Keratinocyte (primary cell): ENCODE data around the gene KRTAP5-10. TPM values are rescaled to one million over a fixed set of nuclear protein-coding genes. Genes with fewer than 3 reads are reported as not detected.
"Not testable (repeated sequence)": the region's sequence is repeated elsewhere in the genome, so short reads cannot be mapped to it uniquely, and the experiment has no call there.

Experiments
- DNase-seq: peaks from one replicate; pipeline ENCODE4 v3.0.0-alpha.2; 2011; ENCODE audit warnings: low read depth, missing footprints, low spot score
- FAIRE-seq: peaks from 2 replicates; lab custom pipeline; 2011; peaks lifted over from hg19 to GRCh38; lab: Jason Lieb, UNC
- H2AFZ ChIP-seq: 2 replicates; pipeline ENCODE4 v1.6.0; 2012; ENCODE audit warnings: low read length, control low read depth, inconsistent platforms; ENCODE audit not compliant: control insufficient read depth
- H3K27ac ChIP-seq: 2 replicates; pipeline ENCODE4 v1.5.1; 2011; ENCODE audit warnings: low read length; ENCODE audit not compliant: control insufficient read depth, insufficient read depth
- H3K27me3 ChIP-seq: 3 replicates; pipeline ENCODE4 v1.6.0; 2011; ENCODE audit warnings: low read length; ENCODE audit not compliant: control insufficient read depth, insufficient read depth; ENCODE audit errors: extremely low read depth
- H3K36me3 ChIP-seq, 2 experiments: 2 replicates in 1 of 2; 3 replicates in 1 of 2; pipeline ENCODE4 v1.5.1; 2011; ENCODE audit warnings: low read length in 2 of 2, mild to moderate bottlenecking in 1 of 2; ENCODE audit not compliant: control insufficient read depth in 2 of 2, insufficient read depth in 2 of 2; ENCODE audit errors: extremely low read depth in 1 of 2
- H3K4me1 ChIP-seq: 3 replicates; pipeline ENCODE4 v1.5.1; 2011; ENCODE audit warnings: low read length; ENCODE audit not compliant: control insufficient read depth, insufficient read depth; ENCODE audit errors: extremely low read depth
- H3K4me2 ChIP-seq: 3 replicates; pipeline ENCODE4 v1.6.0; 2011; ENCODE audit warnings: low read depth, low read length; ENCODE audit not compliant: control insufficient read depth, insufficient read depth; ENCODE audit errors: extremely low read depth
- H3K4me3 ChIP-seq, 3 experiments: fragments of 200-600 bp in 1 of 3; sonication (generic) in 1 of 3; 2 replicates in 2 of 3; 3 replicates in 1 of 3; pipeline ENCODE4 v1.5.1; 2011 to 2016; ENCODE audit warnings: low read length in 3 of 3, mild to moderate bottlenecking in 3 of 3, control low read depth in 2 of 3, inconsistent platforms in 1 of 3, low read depth in 1 of 3, mixed read lengths in 1 of 3, mixed run types in 1 of 3, moderate library complexity in 1 of 3; ENCODE audit not compliant: control insufficient read depth in 2 of 3, insufficient read depth in 2 of 3; ENCODE audit errors: extremely low read depth in 1 of 3
- H3K79me2 ChIP-seq: 2 replicates; pipeline ENCODE4 v1.6.0; 2012; ENCODE audit warnings: low read length; ENCODE audit not compliant: control insufficient read depth, insufficient read depth
- H3K9ac ChIP-seq: 3 replicates; pipeline ENCODE4 v1.6.0; 2011; ENCODE audit warnings: low read length; ENCODE audit not compliant: control insufficient read depth, insufficient read depth; ENCODE audit errors: extremely low read depth
- H3K9me1 ChIP-seq: 3 replicates; pipeline ENCODE4 v1.6.0; 2011; ENCODE audit warnings: low read length; ENCODE audit not compliant: control insufficient read depth, insufficient read depth; ENCODE audit errors: extremely low read depth
- H3K9me3 ChIP-seq: 2 replicates; pipeline ENCODE4 v1.5.1; 2012; ENCODE audit warnings: low read depth, low read length; ENCODE audit not compliant: control insufficient read depth
- H4K20me1 ChIP-seq: 3 replicates; pipeline ENCODE4 v1.6.0; 2011; ENCODE audit warnings: low read length; ENCODE audit not compliant: control insufficient read depth, insufficient read depth; ENCODE audit errors: extremely low read depth
- CTCF ChIP-seq, 3 experiments: IDR thresholded peaks in 1 of 3; conservative IDR thresholded peaks in 1 of 3; optimal IDR thresholded peaks in 1 of 3; 2 replicates in 2 of 3; 3 replicates in 1 of 3; pipeline versions ENCODE3 to v1.5.1; 2011; ENCODE audit warnings: low read length in 3 of 3, mild to moderate bottlenecking in 3 of 3, moderate library complexity in 2 of 3, control low read depth in 1 of 3, inconsistent platforms in 1 of 3; ENCODE audit not compliant: insufficient read depth in 2 of 3; ENCODE audit errors: extremely low read depth in 1 of 3
- EZH2 ChIP-seq: IDR thresholded peaks from one replicate; pipeline ENCODE4 v1.6.1; 2012; ENCODE audit warnings: inconsistent platforms, mild to moderate bottlenecking, low read length, moderate library complexity
- dilution Hi-C: fragments of 300-500 bp; cut with MboI; formaldehyde crosslinking; loops from one replicate; pipeline ENCODE4 v1.7.0; 2020; ENCODE audit warnings: low sequenced_read_pairs; ENCODE audit not compliant: extremely low pct_ligation_motif_present
- polyA plus RNA-seq, 5 experiments: library from polyadenylated mRNA; depleted of rRNA in 3 of 5; stranded (reverse) in 3 of 5; stranded (forward) in 1 of 5; unstranded in 1 of 5; fragments of >200 nt; gene quantifications; 1 replicate in 1 of 5; 2 replicates in 3 of 5; 3 replicates in 1 of 5; pipeline versions ENCODE4 v1.2.1 to v1.2.3, GENCODE V29; 2011 to 2012; ENCODE audit warnings: missing spikeins in 2 of 5, low read depth in 1 of 5, low replicate concordance in 1 of 5

The KRTAP5-10 gene
- polyA plus RNA-seq, 1 donor (not counting 4 experiments of a cell fraction or from before 2014, with no cell fraction given) = not detected

- Histone ChIP-seq H3K4me1 (no peaks in the 10 kb centered on the region), H3K9me1 (no peaks in the 10 kb centered on the region), H3K4me2 (no peak overlapping the region), H3K79me2 (no peaks in the 10 kb centered on the region), H2AFZ (no peak overlapping the region), H3K9ac (no peak overlapping the region), H4K20me1 (no peaks in the 10 kb centered on the region), H3K36me3 (no peaks in the 10 kb centered on the region), H3K27ac (no peak overlapping the region), H3K4me3 (no peak overlapping the region), H3K27me3 (no peaks in the 10 kb centered on the region), H3K9me3 (no peaks in the 10 kb centered on the region)
- TF ChIP-seq EZH2 = no peak
- TF ChIP-seq CTCF (optimal IDR thresholded peaks at IDR 0.05 in 1 of 3, IDR thresholded peaks at IDR 0.05 in 1 of 3, conservative IDR thresholded peaks at IDR 0.05 in 1 of 3; ENCODE audit: extremely low read depth in 1 of 3, insufficient read depth in 2 of 3, low read length in 3 of 3) = no peak
- dilution Hi-C loops = no loop called here
- FAIRE-seq = no peak
- no peak for DNase-seq
These were observed 26.7 kb upstream of the KRTAP5-10 start for GRCh38 chr11:71538666-71538990.

GRCh38 chr11:71539017-71539416 lies 26.3 kb upstream of the KRTAP5-10 start:
- no peaks in the 10 kb centered on the region for H3K9me1 ChIP-seq
- FAIRE-seq = no peak
- TF ChIP-seq EZH2 = no peak
- TF ChIP-seq CTCF (optimal IDR thresholded peaks at IDR 0.05 in 1 of 3, IDR thresholded peaks at IDR 0.05 in 1 of 3, conservative IDR thresholded peaks at IDR 0.05 in 1 of 3; ENCODE audit: extremely low read depth in 1 of 3, insufficient read depth in 2 of 3, low read length in 3 of 3) = no peak
- H3K36me3 ChIP-seq = no peaks in the 10 kb centered on the region
- no peak overlapping the region for H3K4me3 ChIP-seq
- H2AFZ ChIP-seq = no peak overlapping the region
- H3K4me1 ChIP-seq = no peaks in the 10 kb centered on the region
- no peak overlapping the region for H3K27ac ChIP-seq
- H3K79me2 ChIP-seq = no peaks in the 10 kb centered on the region
- H3K4me2 ChIP-seq = no peak overlapping the region
- no peaks in the 10 kb centered on the region for H4K20me1 ChIP-seq
- H3K9ac ChIP-seq = no peak overlapping the region
- H3K9me3 ChIP-seq = no peaks in the 10 kb centered on the region
- no peaks in the 10 kb centered on the region for H3K27me3 ChIP-seq
- dilution Hi-C loops = no loop called here
- no peak for DNase-seq

GRCh38 chr11:71539971-71540370 lies 25.4 kb upstream of the KRTAP5-10 start:
- H3K4me1 ChIP-seq, H3K36me3 ChIP-seq, H3K4me2 ChIP-seq, FAIRE-seq, H3K4me3 ChIP-seq, H4K20me1 ChIP-seq, H3K9me3 ChIP-seq, H3K9ac ChIP-seq, DNase-seq, H3K79me2 ChIP-seq, H3K27me3 ChIP-seq, H2AFZ ChIP-seq, dilution Hi-C loops, H3K27ac ChIP-seq, H3K9me1 ChIP-seq: not testable (repeated sequence)

GRCh38 chr11:71540521-71541304 lies 24.6 kb upstream of the KRTAP5-10 start:
- H3K36me3 ChIP-seq, DNase-seq, H3K27me3 ChIP-seq, H3K9me3 ChIP-seq, H3K4me1 ChIP-seq, H3K27ac ChIP-seq, H2AFZ ChIP-seq, dilution Hi-C loops, H3K9ac ChIP-seq, H3K9me1 ChIP-seq, H4K20me1 ChIP-seq, H3K4me2 ChIP-seq, FAIRE-seq, H3K79me2 ChIP-seq, H3K4me3 ChIP-seq: not testable (repeated sequence)
